ENCODE measurements around the gene WNT1.

Gene WNT1

DNA sequence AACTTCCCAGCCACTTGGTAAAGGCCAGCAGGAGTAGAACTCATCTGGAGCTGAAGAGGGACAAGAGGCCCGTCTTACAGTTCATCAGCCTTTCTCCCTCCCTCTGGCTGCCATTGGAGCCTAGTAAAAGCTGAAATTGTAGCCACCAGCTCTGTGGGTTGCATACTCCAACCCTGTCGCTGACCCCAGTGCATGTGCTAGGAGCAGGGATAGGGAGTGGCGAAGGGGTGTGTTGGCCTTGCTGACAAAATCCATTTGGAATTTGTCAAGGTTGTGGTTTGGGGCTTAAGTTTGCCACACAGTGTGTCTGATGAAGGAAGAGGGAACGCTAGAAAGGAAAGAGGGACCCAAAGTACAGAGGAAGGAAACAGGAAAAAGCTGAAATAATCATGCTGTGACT is 16.8 kb upstream of the WNT1 start:
- no peak for DNase-seq (ENCODE audit: low read depth, low spot score)

DNA sequence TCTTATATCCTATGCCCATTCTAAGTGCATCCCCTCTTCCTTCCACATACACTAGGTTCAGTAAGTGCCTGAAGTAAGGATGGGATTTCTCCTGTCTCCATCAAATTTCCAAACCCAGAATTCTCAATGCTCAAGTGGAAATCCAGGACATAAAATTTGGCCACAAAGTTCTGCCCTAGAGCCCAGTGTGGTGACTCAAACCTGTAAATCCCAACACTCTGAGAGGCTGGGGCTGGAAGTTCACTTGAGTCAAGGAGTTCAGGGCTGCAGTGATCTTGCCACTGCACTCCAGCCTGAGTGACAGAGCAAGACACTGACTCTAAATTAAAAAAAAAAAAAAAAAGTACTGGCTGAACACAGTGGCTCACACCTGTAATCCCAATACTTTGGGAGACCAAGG is 16.3 kb upstream of the WNT1 start:
- no peak for DNase-seq (ENCODE audit: low read depth, low spot score)

DNA sequence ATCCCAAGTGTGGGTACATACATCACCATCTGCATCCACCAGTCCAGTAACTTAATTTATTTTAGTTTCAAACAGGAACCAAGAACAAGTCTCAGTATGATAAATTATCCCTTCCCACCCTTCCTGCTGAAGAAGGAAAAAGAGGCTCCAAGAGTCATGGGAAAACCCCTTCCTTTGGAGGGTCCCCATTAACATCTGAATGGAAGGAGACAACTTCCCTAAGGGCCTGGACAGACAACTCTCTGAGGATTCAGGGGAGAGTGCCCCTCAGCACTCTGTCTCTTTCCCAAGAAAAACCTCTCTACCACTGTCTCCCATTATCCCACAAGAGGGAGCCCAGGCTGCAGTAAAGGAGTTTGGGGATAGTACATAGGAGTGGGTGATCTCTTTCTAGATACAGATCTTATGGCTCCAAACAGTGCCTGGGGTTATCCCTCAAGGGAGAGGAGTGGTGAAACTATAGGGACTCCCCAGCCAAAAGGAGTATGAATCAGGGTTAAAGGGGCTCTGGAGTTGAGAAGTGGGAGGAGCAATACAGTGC is 12.8 kb upstream of the WNT1 start:
- DNase-seq (ENCODE audit: low read depth, low spot score) = no peak

DNA sequence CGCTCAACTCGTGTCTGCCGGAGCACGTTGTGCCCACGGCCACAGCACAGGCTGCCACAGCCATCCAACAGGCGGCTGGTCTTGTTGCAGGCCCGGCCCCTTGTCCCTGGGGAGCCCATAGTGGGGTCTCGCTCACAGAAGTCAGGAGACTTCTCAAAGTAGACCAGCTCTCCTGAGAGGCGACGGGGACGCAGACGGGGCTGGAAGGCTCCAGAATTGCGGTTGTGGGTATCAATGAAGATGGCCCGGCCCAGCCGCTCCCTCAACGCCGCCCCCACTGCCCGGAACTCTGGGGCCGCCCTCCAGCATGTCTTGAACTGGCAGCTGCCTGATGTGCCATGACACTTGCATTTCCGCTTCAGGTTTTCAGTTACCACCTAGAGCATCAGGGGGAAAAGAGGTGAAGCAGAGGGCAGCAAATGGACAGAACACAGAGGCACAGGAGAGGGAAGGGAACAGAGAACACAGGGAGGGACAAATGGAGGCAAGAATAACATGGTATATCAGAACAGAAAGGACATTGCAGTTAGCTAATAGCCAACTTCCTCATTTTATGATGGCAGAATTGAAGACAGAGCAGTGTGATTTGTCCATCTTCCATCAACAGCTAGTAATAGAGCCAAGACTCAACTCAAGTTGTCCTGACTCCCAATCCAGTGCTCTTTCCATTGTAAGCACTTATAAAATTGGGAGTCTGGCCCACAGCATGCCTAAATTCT is 11.8 kb upstream of the WNT1 start:
- DNase-seq (ENCODE audit: low read depth, low spot score) = no peak

DNA sequence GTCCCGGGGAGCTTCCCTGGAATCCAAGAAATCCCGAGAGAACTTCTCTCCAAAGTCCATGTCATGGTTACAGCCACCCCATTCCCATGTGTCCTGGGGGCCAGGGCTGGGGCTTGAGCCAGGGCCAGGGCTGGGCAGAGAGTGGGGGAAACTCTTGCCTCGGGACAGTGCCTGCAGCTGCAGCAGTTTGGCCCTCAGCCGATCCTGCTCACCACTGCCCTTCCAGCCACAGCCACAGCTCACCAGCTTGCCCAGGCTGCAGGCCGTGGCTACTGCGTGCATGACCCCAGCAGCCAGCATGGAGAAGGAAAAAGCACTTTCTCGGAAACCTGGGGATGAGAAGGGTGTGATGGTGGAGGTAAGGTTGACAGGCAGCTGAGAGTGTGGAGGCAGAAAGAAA is 10.1 kb upstream of the WNT1 start:
- DNase-seq (ENCODE audit: low read depth, low spot score) = no peak

DNA sequence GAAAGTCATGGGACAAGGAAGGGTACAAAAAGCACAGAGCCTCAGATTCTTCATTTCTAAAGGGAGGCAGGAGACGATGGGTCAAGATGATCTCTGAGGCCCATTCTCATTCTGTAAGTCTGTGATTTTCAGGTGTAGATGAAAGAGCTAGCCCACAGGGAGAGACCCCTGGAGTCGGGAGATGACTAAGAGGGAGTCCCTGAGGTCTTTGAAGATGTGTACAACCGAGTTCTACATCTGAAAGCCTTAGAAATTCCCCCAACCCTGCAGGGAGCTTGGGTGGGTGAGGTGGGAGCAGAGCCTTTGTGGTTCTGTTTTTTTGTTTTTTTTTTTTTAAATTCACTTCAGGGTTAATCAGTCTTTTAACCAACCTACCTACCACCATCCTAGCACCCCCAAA is 9.7 kb upstream of the WNT1 start:
- DNase-seq (ENCODE audit: low read depth, low spot score) = no peak

DNA sequence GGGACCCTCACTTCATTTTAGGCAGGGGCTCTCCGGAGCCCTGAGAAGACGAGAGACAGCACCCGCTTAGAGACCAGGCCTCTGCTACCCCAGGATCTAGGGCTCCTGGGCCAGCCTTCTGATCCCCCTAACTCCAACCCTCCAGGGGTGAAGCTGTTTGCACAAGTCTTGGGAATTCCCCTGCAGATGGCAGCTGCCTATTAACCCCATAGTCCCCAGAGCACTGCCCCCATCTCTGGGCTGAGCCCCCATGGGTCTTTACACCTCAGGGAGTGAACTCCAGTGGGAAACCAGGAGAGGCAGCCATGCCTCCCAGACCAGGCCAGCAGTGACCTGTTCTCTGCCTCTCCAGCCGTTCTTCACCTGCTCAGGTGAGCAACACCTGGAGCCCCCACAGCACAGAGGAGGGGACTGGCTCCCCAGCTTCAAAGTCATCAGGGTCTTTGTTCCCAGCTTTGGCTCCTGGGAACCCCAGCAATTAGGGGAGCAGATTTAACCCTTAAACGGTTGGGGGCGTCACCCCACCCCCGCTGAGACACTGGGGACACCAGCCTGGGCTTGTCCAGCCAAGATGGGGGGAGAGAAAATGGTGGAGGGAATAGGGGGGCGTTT is 8.9 kb upstream of the WNT1 start:
- DNase-seq (ENCODE audit: low read depth, low spot score) = no peak

DNA sequence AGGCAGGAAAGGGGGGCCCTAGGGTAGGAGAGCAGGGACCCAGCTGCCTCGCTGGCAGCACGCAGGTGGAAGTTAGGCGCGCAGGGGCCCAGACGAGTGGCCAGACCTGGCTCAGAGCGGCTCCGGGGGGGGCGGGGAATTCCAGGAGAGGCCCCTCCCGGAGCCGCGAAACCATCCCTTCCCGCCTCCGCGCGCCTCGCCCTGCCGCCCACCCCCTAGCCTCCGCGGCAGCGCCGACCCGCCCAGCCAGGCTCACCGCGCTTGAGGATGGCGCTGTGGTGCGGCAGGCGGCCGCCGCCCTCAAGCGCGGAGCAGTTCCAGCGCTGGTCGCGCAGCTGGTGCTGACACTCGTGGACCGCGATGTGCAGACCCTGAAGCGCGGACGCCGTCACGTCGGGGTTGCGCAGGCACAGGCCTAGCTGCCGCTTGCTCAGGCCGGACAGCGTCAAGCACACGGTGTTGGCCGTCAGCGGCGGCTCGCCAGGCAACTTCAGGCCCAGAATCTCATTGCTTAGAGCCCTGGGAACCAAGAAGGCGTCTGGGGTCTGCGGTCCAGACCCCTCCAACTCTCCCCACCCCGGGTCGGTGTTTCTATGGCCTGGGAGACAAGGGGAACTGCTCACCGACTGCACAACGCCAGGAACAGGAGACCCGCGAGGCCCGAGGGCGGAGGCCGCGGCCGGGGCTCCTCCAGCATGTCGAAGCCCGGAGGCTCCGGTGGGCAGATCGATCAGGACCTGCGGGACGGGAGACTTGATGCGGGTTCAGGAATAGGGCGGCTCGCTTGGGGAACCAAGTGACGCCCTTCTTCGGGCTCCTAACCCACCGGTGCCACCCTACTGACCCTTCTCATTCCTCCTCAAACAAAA is 8.1 kb upstream of the WNT1 start:
- no peak for DNase-seq (ENCODE audit: low read depth, low spot score)

DNA sequence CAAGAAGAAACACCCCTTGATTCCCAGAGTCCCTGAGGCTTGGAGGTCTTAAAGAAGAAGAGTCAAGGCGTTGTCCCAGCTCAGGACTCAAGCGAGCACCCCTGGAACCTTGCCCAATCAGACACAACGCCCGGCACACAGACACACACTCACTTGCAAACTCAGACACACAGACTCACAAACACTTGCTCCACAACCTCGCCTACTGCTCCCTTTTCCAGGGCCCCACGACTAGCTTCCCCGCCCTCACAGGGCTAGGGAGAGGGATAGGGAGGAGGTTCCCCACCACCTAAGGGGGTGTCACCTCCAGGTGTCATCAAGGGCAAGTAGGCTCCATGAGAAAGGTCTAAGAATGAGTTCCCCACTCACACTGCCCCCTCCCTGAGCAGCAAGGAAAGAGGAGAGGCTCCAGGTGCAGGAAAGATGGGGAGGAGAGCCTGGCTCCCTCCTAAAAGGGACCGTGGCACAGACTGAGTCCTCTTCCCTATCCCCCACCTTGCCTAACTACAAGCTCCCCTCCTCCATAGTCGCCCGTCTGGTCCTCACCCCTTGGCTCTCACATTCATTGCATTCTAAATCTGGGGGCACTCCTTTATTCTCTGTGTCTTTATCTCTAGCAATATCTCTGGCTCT is 7.3 kb upstream of the WNT1 start:
- no peak for DNase-seq (ENCODE audit: low read depth, low spot score)

DNA sequence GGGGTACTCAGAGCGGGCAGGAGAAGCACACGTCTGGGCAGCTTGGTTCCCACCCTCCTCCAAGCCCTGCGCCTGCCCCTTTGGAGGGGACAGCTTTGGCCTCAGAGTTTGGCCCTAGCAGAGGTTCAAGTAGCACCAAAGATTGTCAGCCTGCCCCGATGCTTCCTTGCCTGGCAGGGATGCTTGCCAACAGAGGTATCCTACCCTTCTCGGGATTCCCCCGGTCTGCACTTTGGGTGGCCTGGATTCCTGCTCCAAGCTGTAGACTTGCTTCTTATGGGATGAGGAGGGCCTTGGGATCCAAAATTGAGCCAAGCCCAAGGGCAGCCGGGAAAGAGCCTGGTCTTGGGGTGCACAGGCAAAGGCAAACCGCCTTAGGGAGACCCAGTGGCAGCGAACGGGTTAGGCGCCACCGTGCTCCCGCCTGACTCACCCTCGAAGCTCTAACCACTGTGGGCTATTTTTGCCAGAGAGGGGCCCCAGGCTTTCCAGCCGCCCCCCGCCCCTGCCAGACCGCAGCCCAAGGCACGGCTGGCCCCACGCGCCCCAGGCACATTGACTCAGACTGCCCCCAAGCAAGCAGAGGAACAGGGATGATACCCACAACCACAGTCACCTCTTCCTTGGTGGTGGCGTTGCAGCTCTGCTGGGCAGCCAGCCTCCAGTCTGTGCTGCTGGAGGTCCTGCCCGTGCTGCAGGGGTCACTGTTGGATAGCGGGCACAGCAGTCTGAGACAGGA is 5.7 kb upstream of the WNT1 start:
- no peak for DNase-seq (ENCODE audit: low read depth, low spot score)

DNA sequence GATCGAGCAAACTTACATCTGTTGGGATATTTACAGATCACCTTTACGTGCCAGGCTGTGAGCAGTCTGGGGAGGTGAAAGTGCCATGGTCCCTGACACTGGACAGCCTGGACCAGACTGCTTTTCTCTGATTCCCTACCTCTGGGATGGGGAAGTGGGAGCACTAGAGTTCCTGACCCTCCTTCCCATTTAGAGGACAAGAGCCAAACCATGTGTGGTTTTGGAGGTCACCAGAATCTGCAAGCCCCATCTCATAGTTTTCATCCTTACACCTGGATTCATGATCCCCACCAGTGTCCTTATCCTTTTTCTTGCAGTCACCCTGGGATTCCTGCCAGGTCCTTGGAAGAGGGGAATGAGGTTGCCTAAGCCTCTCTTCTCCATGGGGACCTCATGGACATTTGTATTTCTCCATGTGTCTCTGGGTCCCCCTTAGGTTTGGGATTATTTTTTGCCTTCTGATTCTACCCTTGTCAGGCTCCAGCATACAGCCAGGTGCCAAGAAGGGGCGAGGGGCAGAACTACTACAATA is 5.1 kb upstream of the WNT1 start:
- no peak for DNase-seq (ENCODE audit: low read depth, low spot score)

DNA sequence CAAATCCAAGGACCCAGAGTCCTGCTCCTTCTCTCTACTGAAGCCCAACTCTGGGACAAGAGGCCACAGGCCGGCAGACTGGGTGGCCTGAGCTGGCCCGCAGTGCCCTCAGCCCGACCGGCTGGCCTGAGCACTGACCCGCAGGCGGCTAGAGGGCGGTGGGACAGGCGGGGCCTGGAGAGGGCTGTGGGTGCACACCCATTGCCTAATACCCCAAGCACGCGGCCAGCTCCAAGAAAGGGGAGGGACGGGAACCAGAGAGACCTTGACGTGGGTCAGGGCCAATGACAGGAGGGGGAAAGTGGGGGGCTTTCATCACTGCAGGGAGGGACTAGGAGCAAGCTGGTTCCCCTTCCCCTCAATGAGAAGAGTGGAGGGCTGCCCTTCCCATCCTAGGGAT is 4.6 kb upstream of the WNT1 start:
- DNase-seq (ENCODE audit: low read depth, low spot score) = no peak

DNA sequence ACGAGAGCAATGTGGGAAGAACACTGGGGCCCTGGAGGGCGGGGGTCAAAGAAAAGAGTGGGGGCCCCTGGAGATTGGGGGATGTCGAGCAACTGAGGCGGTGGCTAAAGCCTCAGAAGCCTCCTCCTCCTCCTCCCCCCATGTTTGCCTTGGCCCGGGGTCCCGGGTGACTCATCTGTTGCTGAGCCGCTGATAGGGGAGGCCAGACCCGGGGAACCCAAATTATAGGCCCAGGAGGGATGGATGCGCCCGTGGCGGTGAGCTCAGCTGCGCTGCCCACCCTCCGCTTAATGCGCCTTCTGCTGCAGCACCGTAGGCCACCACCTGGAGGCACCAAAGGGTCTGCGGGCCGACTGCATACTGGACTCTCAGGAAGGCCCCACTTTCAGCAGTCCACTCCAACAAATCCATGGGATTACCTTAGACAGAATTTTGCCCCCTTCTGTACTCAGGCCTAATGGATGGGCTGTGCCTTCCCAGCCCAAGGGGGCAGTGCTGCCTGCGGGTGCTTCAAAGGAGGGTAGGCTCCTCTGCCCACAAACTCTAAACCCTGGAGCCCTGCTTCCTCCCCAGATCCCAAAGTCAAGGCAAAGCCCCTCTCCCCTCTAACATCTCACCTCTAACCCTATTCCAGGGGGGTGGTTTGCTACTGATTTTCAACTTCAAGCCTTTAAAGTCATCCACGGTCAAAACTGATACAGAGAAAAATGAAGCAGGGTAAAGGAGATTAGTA is 4.0 kb upstream of the WNT1 start:
- DNase-seq (ENCODE audit: low read depth, low spot score) = no peak

DNA sequence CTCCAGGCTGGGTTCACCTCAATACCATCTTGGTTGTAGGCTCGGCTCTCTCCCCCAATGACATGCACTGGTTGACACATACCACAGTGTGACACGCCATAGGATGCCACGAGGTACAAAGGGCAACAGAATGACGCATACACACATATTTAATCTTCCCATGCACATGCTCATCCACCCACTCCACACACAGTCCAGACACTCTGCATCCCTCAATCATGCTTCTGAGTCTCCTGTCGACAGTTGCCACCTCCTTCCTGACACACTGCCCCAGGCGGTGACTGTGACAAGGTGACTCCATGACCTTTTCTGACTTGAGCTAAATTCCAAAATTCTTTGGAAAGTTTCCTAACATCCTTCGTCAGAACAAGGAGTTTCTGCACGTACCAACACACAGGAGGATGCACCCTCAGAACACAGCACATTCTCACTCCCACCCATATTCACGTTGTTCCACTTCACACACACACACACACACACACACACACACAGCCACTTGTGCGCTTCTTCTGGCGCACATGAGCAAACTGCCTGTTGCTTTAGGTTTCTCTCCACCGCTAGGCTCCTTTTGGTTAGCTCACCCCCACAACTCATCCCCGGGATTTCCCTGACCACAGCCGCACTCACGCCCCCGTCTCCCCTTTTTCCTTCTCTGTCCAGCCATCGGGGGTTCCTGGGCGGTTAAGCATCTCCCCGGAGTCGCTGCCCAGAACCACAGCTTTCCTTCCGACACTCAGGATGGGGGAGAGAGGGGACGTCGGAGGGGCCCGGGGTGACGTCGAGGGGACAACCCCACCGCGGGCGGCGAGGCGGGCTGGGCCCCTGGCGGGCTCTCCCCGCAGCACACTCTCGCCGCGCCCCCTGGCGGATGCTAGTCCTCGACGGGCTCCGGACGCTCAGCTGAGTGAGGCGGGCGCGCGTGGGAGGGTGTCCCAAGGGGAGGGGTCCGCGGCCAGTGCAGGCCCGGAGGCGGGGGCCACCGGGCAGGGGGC is 536 bp upstream of the WNT1 start:
- peak; percentile 61 for DNase-seq (ENCODE audit: low read depth, low spot score)

DNA sequence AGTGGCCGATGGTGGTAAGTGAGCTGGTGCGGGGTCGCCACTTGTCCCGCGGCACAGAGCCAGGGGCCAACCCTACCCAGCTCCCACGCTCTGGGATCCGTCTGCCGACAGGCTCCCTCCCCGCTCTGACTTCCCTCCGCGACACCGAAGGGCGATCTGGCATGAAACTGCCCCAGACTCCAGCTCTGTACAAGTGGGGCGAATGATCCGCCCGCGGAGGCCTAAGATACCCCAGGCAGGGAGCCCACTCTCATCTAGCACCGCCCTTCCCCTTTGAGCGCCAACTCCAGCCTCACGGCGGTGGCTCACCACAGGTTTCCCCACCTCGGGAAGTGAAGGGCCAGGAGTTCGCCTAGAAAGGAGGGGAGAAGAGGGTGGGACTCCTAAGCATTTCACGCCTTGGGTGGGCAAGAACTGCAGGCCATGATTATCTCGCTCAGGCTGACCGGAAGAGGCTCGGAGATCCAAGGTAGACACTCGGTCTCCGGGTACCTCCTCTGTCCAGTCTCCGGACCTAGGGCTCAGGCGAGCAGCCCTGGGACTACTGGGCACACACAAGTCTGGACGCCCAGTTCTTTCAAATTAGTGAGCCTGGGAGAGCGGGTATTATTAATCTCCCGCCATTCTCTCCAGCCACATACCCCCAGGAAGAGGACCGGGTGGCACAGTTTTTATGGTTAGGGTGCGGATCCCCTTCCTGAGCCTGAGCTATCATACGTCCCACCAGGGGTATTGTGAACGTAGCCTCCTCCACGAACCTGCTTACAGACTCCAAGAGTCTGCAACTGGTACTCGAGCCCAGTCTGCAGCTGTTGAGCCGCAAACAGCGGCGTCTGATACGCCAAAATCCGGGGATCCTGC is 849 bp downstream of the WNT1 start:
- DNase-seq (ENCODE audit: low read depth, low spot score) = no peak

DNA sequence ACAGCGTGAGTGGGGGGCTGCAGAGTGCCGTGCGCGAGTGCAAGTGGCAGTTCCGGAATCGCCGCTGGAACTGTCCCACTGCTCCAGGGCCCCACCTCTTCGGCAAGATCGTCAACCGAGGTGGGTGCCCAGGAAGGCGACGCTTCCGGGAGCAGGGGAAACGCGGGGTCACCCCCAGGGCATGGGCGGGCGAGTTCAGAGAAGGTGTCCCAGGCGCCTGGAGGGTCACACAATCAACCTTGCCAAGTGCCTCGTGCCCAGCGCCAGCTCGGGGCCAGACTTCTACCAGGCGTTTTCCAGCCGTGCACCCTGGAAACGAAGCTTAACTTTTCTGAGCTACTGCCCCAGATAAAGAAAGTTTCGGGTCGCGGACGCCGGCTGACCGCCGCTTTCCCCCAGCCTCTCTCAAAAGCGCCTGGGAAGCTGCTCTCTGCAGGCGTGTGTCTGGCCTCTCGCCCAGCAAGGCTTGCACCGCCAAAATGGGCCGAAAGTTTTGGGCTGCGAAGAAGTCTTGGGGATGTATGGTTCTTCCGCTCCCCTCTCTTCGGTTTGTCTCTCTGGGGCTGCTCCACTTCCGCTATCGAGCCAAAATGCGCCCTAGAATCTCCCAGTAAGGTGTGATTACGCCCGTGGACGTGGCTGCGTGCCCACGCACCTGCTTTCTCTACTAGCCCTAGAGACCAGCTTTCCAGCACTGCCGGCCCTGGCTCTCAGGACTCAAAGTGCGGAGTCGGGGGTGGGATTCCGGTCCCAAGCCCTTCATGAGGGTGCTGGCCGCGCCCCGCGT is 1.7 kb downstream of the WNT1 start:
- no peak for DNase-seq (ENCODE audit: low read depth, low spot score)

DNA sequence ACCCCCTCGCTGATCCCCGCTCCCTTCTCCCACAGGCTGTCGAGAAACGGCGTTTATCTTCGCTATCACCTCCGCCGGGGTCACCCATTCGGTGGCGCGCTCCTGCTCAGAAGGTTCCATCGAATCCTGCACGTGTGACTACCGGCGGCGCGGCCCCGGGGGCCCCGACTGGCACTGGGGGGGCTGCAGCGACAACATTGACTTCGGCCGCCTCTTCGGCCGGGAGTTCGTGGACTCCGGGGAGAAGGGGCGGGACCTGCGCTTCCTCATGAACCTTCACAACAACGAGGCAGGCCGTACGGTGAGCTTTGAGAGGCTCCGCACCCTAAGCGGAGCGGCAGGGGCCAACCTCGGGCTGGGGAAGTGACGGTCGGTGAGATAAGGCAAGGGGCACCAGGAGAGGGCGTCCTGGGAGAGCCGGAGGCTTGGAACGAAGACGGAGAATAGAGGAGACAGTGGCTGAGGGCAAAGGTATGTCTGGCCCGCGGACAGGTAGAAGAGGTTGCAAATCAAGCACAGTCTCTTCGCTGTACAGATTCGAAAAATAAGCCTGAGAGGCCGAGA is 2.3 kb downstream of the WNT1 start:
- DNase-seq (ENCODE audit: low read depth, low spot score) = no peak

All from activated CD4-positive, CD25-positive, alpha-beta regulatory T cell treated with anti-CD3 and anti-CD28 coated beads, Interleukin-2, amount 50 U/mL, for 16 hours (primary cell).